NCI-H128 (cell line): ENCODE results near the gene PCBD1.
"Not testable (repeated sequence)": the region's sequence is repeated elsewhere in the genome, so short reads cannot be mapped to it uniquely, and the experiment has no call there.

Experiments used
- DNase-seq: peaks from one replicate; lab custom pipeline; 2025; ENCODE audit not compliant: unreplicated experiment; lab: John Stamatoyannopoulos, UW

PCBD1 gene

DNA sequence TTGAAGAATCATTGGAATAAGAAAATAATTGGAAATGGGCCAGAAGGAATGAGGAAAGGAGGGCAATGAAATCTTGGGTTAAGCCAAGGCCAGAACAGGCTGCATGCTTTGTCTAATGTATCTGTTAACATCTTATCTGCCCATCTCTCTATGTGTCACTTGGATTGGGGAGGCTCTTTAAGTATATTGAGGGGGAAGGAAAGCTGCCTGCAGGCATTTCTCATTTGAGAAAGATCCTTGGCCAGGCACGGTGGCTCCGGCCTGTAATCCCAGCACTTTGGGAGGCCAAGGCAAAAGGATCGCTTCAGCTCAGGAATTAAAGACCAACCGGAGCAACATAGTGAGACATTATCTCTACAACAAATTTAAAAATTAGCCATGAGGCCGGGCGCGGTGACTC, 14.3 kb downstream of the PCBD1 start:
- DNase-seq = no peak

DNA sequence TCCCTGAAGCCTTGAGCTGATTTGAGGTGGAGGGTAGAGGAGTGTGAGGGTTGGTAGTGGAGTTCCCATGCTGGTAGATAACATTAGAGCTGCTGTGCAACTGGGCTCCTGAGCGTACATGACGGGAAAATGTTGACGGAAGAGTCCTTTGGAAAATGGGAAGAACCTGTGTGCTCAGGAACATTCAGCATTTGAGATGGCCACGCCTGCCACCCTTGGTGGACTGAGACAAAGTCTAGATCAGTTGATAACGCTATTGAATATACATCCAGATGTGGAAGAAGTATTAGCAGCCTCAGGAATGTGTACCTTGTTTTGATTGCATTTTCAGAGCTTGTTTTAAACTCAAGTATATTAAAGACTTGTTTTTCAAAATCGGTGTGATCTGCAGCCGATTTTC, 16.1 kb downstream of the PCBD1 start:
- DNase-seq = no peak

DNA sequence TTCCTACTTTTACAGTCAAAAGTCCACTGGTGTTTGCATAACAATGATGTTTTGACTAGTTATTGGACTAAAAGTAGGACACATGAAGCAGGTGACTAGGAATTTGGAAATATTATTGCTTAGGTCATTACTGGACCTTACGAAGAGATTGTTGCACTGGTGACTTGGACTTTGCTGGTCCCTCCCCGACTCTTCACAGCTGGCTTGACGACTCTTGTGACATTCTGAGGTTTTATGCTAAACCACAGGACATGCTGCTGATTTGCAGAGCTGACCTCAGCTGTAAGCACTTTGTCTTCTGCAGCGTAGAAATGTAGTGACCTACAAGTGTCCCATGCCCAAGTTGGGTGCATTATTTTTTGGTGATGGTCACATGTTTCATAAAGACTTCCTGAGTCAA, 21.9 kb downstream of the PCBD1 start:
- no peak for DNase-seq

DNA sequence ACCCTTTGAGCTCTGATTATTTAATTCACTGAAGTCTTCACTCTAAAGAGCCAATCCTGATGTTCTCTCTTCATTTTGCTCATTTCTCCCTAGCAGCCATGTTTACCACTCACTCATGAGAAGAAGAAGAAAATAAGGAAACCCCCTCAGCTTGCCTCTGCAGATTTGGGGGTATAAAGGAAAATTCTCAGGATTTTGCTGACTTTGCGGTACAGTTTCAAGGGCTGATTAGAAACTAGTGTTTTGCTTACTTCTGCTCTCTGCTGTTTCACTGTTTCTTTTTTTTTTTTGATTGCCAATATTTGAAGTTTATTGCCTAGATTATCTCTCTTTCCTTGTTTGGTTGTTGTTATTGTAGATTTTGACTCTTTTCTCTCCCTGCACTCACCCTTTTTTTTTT, 23.4 kb downstream of the PCBD1 start:
- DNase-seq = no peak

DNA sequence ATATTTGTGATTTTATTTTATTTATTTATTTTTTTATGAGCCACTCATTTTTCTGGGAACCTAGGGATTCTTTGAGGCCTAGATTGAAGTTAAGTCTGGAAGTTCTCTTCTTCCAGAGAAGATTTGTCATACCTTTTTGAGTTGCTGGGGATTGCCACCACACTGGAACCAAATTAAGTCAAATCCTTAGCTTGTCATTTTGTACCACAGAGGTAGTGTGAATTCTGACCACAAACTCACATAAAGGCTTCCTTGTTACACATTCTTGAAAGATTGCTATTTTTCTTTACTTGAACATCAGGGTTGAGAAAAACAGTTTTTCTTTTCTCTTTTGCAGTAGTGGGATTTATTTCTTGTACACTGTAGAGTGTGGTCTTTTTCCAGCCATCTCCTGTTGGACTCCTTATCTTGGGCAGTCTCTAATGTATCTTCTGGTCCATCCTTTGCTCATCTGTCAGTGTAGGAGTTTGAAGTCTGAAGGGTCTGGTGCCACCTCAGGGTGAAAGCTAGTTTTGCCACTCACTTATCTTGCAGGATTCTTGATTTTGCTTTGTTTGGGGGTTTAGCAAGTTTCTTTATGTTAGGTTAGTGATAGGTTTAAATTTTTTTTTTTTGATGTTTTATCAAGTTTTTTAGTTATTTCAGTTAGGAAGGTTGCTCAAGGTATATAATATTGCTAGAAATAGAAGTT, 24.8 kb downstream of the PCBD1 start:
- no peak for DNase-seq

DNA sequence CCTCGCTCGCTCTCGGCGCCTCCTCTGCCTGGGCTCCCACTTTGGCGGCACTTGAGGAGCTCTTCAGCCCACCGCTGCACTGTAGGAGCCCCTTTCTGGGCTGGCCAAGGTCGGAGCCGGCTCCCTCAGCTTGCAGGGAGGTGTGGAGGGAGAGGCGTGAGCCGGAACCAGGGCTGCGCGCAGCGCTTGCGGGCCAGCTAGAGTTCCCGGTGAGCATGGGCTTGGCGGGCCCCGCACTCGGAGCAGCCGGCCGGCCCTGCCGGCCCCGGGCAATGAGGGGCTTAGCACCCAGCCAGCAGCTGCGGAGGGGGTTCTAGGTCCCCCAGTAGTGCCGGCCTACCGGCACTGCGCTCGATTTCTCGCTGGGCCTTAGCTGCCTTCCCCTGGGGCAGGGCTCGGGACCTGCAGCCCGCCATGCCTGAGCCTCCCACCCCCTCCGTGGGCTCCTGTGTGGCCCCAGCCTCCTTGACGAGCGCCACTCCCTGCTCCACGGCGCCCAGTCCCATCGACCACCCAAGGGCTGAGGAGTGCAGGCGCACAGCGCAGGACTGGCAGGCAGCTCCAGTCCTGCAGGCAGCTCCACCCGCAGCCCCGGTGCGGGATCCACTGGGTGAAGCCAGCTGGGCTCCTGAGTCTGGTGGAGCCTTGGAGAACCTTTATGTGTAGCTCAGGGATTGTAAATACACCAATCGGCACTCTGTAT, 26.7 kb downstream of the PCBD1 start:
- not testable (repeated sequence) for DNase-seq

DNA sequence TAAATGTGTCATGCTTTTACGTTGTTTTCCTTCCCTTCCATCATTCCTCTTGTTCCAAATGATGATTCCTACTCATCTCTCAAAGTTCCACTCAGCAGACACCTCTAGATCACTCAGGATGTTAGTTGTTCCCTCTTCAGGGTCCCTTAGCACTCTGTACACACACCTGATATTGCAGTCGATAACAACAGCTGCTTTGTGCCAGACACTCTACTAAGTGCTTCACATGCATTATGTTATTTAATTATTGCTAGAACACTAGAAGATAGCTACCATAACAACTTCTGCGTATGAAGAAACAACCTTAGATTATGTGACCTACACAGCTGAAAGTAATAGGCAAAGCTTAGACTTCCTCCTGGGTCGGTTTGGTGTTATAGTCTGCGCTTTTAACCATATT, 29.6 kb downstream of the PCBD1 start:
- DNase-seq = no peak

DNA sequence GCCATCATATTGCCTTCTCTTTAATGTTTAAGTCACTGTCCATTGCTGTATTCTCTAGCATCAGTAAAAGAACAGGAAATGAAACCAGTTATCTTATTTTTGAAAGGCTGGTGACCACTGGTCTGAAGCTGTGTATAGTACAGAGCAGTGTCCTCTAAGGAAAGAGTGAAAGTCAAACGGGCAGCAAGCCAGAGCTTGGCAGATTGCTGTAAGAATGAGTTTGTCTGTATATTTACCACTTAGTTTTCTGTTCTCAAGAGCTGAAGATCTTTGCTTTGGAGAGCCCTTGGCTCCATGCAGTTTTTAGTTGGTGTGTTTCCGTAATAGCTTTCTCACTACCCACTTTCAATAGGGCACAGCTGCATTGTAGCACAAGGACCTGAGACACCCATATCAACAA, 31.9 kb downstream of the PCBD1 start:
- DNase-seq = no peak

DNA sequence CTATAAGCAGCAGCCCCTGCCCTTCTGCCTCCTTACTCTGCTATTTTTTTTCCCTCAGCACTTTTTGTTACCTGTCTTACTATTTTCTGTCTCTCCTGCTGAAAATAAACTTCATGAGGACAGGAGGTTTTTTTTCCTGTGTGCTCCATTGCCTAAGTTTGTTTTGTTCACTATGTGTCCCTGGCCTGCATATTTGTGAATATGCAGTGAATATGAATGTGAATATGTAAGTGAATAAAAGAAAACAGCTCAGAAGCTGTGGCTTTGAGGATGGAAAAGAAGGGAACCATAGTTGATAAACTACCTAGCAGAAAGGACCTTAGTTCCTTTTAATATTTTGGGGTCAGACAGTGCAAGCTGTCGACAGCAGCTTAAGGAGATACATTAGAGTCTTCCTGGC, 34.9 kb downstream of the PCBD1 start:
- DNase-seq = no peak

DNA sequence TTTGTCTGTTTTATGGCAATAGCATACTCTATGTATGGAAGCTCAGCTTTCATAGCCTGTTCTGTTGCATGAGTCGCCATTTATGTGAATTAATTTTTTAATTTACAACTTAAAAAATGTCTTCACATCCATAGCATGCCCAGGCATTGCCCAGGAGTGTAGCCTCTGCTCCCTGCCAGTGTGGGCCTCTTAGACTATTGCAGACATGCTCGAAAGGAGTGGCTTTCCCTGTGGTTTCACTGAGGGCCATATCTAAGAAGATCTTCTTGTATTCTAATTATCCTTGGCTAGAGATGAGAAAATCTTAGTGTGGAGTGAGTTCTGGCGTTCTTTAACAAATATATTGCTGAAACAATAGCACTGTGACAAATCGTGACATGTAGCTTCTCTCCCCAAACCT, 35.3 kb downstream of the PCBD1 start:
- no peak for DNase-seq

DNA sequence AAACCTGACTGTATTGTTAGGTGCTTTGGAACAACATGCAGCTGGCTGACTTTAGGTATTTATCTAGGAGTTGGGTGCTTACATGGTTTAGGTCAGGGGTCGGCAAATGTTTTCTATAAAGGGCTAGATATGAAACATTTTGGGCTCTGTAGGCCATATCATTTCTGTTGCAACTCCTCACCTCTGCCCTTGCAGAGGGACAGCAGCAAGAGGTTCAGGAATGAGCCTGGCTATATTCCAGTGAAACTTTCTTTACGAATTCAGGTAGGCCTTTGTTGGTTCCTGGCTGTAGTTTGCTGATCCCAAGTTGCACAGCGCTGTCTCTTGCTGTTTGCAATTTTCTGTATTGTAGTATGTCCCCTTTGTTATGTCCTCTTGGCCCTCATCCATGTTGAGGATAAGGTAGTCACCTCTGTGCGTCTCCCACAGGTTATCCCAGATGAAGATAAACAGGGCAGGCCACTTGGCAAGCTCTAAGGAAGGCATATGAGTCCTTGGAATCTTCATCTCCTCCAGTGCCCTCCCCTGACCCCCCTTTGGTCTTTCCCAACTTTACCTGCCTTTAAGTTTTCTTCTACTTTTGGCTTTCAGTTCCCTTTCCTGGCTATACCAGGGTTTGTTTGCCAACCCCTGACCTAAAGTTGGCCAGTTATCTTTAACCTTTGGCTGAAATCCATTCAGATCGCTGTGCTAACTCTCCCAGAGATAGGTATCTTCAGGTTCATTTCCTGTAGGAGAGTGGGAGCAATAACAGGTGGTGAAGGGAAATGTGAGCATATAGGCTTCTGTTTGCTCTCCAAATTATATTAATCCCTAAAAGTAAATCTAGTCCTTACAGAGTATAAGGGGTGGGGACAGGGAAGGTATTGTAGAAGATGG, 36.5 kb downstream of the PCBD1 start:
- DNase-seq = no peak

DNA sequence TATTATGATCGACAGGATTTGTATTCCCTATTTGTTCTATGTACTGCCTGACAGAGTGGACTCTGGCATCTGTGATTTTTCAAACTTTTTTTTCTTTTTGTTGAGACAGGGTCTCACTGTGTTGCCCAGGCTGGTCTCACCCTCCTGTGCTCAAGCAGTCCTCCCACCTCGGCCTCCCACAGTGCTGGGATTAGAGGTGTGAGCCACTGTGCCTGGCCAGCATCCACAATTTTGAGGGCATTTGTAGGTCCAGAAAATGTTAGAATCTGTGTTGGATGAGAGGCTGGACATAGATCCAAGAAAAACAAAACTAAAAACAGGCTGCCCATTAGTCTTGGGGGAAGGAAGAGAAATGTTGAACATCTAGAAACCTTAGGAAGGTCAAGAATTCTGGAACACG, 38.3 kb downstream of the PCBD1 start:
- no peak for DNase-seq

DNA sequence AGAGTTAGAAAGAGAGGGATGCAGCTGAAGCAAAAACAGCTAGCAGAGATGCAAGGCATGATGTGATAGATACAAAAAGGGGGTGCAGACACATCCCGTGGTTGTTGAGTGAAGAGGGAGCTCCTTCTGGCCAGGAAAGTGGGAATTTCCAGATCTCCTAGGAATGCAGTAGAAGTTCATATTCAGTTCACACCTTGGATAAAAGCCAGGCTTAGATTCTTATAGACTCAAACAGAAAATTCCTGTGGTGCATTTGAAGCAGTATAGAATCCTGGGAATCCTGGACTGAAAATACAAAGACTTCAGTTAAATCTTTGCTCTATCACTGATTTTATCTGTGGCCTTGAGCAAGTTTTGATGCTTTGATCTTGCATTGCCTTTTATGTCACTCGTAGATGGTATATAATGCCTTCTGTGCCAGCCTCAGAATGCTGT, 38.8 kb downstream of the PCBD1 start:
- DNase-seq = no peak

DNA sequence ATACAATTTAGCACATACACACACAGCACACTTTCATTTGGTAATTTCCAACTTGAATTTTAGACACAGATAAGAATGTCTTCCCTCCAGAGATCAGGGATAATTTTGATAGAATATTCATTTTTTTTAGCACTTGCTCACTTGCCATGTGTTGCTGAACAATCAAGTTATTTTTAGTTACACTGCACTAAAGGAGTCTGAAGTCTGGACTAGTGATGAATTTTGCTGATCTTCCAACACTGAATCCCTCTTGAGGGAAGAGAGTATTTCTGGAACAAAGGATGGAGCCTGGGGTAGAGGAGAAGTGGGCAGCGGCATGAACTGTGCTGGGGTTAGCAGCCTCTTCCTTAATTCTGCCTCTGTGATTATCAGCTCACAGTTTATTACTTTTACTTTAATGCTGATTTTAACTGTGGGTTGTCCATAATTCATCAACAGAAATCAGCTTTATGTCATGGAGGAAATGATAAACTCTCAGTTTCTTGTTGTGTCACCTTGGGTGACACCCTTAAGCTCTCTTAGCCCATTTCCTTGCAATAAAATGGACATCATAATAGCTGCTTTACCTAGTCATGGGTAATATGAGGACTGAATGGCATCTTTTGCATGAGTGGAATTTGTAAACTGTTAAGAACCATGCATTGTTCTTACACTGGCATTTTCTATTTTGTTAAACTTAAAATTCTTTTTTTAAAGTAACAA, 40.6 kb downstream of the PCBD1 start:
- no peak for DNase-seq

DNA sequence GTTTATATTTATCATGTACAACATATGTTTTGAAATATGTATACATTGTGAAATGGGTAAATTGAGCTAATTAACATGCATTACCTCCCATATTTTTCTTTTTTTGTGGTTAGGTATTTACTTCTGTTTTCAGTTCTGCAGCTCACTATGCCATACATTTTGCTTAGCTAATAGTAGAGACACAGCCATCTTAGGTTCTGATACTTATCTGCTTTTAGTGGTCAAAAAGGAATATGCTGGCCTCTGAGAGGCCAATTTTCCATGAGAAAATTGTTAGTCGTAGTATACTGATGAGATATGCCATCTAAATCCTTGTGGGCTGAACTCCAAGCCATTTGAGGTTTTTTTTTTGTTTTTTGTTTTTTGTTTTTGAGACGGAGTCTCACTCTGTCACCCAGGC, 41.6 kb downstream of the PCBD1 start:
- DNase-seq = no peak

DNA sequence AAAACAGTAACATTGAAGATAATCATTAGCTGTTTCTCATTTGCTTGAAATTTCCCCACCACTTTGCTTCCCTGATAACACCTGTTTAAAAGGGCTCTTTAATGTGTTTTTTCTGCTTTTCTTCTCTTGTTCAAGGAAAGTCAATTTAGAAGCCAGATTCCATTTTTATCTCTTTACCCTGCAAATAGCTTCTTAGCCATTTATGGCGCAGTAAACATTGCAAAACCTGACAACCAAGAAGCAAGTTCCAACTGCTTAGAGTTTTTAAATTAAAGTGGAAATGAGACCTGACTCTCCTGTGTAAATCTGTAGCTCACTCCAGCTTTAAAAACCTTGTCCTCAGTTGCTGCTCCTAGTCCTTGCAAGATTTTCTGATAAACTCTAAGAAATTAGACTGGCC, 42.5 kb downstream of the PCBD1 start:
- DNase-seq = no peak

DNA sequence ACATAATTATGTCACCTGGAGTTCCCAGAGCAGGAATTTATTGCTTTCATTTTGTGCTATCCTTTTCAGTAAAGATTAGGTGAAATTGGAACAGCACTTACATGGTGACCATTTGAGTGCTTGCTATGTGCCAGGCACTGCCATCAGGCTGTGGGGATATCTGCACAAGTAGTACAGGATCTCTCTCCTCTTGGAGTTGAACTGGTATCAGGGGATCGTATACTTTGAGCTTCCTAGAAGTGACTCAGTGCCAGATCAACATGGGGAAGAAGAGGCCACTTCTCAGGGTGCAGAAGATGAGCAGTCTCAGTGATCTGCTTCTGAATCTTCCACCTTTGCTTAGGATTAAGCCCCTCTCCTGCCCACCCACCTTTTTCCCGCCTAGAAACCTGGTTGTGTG, 43.1 kb downstream of the PCBD1 start:
- no peak for DNase-seq

DNA sequence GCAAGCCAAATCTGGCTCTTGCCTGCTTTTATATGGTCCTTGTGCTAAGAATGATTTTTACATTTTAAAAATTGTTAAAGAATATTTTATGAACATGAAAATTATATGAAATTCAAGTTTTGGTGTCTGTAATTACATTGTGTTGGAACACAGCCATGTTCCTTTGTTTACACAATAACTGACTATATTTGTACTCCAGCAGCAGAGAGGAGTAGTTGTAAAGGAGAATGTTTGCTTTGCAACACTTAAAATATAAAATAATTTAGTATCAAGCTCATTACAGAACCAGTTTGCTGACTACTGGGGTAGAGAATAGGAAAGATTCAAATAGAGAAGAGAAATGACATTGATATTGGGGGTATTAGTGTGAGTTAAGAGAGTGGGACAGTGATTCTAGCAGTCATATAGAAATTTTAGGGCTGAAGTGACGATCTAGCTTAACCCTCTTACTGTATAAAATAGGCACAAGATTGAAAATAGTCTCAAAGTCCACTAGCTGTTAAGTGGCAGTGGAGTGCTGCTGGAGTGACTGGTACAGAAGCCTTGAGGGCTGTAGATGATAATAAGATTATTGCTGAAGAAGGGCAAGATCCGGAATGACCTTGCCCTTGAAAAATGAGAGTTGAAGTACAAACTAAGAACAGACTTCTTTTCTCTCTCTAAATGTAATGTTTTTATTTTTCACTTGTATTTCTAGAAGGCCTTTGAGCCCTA, 44.4 kb downstream of the PCBD1 start:
- DNase-seq = no peak

DNA sequence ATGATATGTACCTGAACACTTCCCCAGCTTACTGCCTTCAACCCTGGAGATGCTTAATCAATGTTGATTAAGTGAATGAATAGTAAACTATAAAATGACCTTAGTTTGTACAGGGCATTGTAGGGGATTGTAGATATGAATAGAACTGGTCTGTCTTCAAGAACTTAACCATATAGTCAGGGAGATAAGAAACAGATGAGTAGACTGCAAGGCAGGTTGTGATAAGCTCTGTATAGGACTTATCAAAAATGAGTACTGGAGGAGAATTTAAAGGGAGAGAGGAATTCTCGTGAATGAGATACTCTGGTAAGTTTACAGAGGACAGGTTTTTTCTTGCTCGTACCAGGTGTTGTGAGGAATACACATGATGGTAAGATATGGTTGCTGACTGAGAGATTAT, 45.0 kb downstream of the PCBD1 start:
- no peak for DNase-seq

DNA sequence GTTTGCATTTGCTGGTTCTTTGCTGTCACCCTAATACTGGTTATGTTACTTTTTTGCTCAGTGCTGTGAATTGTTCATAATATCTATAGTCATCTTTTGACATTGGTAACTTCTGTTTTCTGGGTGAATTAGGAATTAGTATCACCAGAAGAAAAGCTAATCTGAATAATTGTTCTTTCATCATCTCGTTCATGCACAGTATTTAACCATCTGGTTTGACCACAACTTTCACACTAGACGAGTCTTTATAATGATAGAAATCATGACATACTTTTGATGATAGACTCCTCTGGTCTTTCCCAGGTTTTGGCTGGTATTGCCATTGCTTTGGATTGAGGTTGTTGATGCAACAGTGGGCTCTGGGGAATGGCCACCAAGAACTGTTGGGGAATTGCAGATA, 47.5 kb downstream of the PCBD1 start:
- no peak for DNase-seq
